ENCODE results near the gene ABLIM3.

The ABLIM3 gene

GRCh38 chr5:149118463-149118862 is 22.8 kb upstream of the ABLIM3 start:
- TF ChIP-seq CTCF (IDR thresholded peaks at IDR 0.05; ENCODE audit: low read length) (no peak), EZH2 (optimal IDR thresholded peaks at IDR 0.05; ENCODE audit: low read depth, low read length) (no peak), EZH2phosphoT487 (IDR thresholded peaks at IDR 0.05; ENCODE audit: low read length) (no peak)
- Histone ChIP-seq H3F3A (ENCODE audit: insufficient read depth, low read length) (no peaks in the 10 kb centered on the region), H3K4me3 (ENCODE audit: low read length) (no peak overlapping the region), H3K9me2 (replicated peaks; ENCODE audit: insufficient read depth, low read length) (no peaks in the 10 kb centered on the region), H3K27me3 (replicated peaks; ENCODE audit: insufficient read depth, low read length) (no peaks in the 10 kb centered on the region), H4K20me1 (ENCODE audit: insufficient read depth, low read length) (no peaks in the 10 kb centered on the region), H3K9me3 (replicated peaks; ENCODE audit: insufficient read depth, low read length) (no peaks in the 10 kb centered on the region), H3K79me2 (ENCODE audit: low read length) (no peaks in the 10 kb centered on the region), H3K9ac (ENCODE audit: low read length) (no peak overlapping the region), H2AFZ (ENCODE audit: low read length) (no peak overlapping the region), H3K4me1 (ENCODE audit: low read length) (peaks cover 19% of the 10 kb centered on the region), H3K4me2 (ENCODE audit: low read depth, low read length) (peak overlapping the region; percentile 22; the same call in 1 of the 2 replicates), H3K36me3 (replicated peaks; ENCODE audit: insufficient read depth, low read length) (no peaks in the 10 kb centered on the region), H3K27ac (ENCODE audit: low read length) (no peak overlapping the region; the same call in 1 of the 2 replicates)
- no peak for DNase-seq

GRCh38 chr5:149121145-149121544 is 20.1 kb upstream of the ABLIM3 start:
- Histone ChIP-seq H3K9me3 (replicated peaks; ENCODE audit: insufficient read depth, low read length) (no peaks in the 10 kb centered on the region), H3K79me2 (ENCODE audit: low read length) (no peaks in the 10 kb centered on the region), H3K36me3 (replicated peaks; ENCODE audit: insufficient read depth, low read length) (no peaks in the 10 kb centered on the region), H3K27ac (ENCODE audit: low read length) (no peak overlapping the region), H3F3A (ENCODE audit: insufficient read depth, low read length) (no peaks in the 10 kb centered on the region), H2AFZ (ENCODE audit: low read length) (no peak overlapping the region), H3K27me3 (replicated peaks; ENCODE audit: insufficient read depth, low read length) (no peaks in the 10 kb centered on the region), H3K9ac (ENCODE audit: low read length) (no peak overlapping the region), H4K20me1 (ENCODE audit: insufficient read depth, low read length) (no peaks in the 10 kb centered on the region), H3K4me1 (ENCODE audit: low read length) (peaks cover 15% of the 10 kb centered on the region), H3K4me3 (ENCODE audit: low read length) (no peak overlapping the region), H3K4me2 (ENCODE audit: low read depth, low read length) (no peak overlapping the region), H3K9me2 (replicated peaks; ENCODE audit: insufficient read depth, low read length) (no peaks in the 10 kb centered on the region)
- TF ChIP-seq EZH2phosphoT487 (IDR thresholded peaks at IDR 0.05; ENCODE audit: low read length) (no peak), EZH2 (optimal IDR thresholded peaks at IDR 0.05; ENCODE audit: low read depth, low read length) (no peak), CTCF (IDR thresholded peaks at IDR 0.05; ENCODE audit: low read length) (no peak)
- no peak for DNase-seq

- Histone ChIP-seq H3K27ac (ENCODE audit: low read length) (no peak overlapping the region), H4K20me1 (ENCODE audit: insufficient read depth, low read length) (no peaks in the 10 kb centered on the region), H3K36me3 (replicated peaks; ENCODE audit: insufficient read depth, low read length) (no peaks in the 10 kb centered on the region), H3K4me3 (ENCODE audit: low read length) (no peak overlapping the region), H3K9me2 (replicated peaks; ENCODE audit: insufficient read depth, low read length) (no peaks in the 10 kb centered on the region), H3K4me2 (ENCODE audit: low read depth, low read length) (no peak overlapping the region), H3F3A (ENCODE audit: insufficient read depth, low read length) (no peaks in the 10 kb centered on the region), H3K9me3 (replicated peaks; ENCODE audit: insufficient read depth, low read length) (no peaks in the 10 kb centered on the region), H3K9ac (ENCODE audit: low read length) (no peak overlapping the region), H3K79me2 (ENCODE audit: low read length) (no peaks in the 10 kb centered on the region), H3K27me3 (replicated peaks; ENCODE audit: insufficient read depth, low read length) (no peaks in the 10 kb centered on the region), H3K4me1 (ENCODE audit: low read length) (peaks cover 8% of the 10 kb centered on the region), H2AFZ (ENCODE audit: low read length) (no peak overlapping the region)
- TF ChIP-seq CTCF (IDR thresholded peaks at IDR 0.05; ENCODE audit: low read length) (no peak), EZH2 (optimal IDR thresholded peaks at IDR 0.05; ENCODE audit: low read depth, low read length) (no peak), EZH2phosphoT487 (IDR thresholded peaks at IDR 0.05; ENCODE audit: low read length) (no peak)
- DNase-seq: no peak
Observed at GRCh38 chr5:149123211-149123610, 18.1 kb upstream of the ABLIM3 start.

Data from MM.1S (cell line).